ENCODE data around the gene SOBP.

SOBP gene

DNA sequence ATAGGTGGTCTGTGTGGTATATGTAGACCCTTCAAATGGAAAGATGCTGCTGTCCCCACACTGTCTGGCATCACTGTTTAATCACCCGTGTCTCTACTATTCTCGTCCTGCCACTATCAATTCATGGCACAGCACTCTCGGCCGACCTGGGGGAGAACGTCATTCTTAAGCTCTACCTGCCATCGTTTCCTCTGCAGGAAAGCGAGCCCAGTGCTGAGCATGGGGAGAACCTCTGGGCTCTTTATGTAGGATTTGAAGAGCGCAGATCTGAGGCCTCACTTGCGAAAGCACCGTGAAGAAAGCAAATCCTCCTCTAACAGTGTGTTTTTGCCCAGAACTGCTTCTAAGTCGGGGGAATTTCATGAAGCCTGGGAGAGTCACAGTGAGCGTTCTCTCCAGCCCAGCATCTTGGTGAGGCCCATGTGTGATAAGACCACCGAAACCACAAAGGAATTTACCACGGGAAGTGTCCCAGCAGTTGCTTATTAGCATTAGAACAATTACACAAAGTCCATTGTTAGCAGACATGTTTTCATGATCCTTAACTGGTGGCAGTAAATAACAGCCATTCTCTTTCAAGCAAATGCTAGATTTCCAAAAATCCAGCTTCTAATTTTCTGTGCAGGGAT, 209.9 kb downstream of the SOBP start:
- H3K4me3 ChIP-seq (ENCODE audit: low read depth, low read length), result no peak overlapping the region
- TF ChIP-seq, protein P1, sequence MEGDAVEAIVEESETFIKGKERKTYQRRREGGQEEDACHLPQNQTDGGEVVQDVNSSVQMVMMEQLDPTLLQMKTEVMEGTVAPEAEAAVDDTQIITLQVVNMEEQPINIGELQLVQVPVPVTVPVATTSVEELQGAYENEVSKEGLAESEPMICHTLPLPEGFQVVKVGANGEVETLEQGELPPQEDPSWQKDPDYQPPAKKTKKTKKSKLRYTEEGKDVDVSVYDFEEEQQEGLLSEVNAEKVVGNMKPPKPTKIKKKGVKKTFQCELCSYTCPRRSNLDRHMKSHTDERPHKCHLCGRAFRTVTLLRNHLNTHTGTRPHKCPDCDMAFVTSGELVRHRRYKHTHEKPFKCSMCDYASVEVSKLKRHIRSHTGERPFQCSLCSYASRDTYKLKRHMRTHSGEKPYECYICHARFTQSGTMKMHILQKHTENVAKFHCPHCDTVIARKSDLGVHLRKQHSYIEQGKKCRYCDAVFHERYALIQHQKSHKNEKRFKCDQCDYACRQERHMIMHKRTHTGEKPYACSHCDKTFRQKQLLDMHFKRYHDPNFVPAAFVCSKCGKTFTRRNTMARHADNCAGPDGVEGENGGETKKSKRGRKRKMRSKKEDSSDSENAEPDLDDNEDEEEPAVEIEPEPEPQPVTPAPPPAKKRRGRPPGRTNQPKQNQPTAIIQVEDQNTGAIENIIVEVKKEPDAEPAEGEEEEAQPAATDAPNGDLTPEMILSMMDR (IDR thresholded peaks at IDR 0.05; ENCODE audit: low read depth, low read length), result no peak
- in situ Hi-C loops (cut with HindIII; ENCODE audit: low sequenced_read_pairs), result no loop called here
- no peak for DNase-seq (ENCODE audit: low read depth, low spot score)

DNA sequence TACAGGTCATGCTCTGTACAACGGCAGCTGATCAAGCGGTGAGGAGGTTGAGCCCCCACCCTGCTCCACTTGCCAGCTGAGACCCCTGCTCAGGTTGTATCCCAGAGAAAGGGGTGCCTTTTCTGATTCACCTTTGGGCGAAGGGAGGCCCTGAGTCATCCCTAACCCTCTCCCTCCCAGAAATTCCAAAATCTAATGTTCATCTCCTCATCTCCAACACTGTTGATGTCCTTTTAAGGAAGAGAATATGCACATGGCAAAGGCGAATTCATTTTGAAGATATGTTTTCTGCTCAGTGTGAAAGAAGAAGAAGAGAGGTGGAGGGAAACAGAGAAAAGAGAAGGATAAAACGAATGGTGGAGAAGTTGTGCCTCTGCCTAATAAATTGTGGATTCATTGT, 213.7 kb downstream of the SOBP start:
- DNase-seq (ENCODE audit: low read depth, low spot score), result no peak
- TF ChIP-seq, protein P1 (IDR thresholded peaks at IDR 0.05; ENCODE audit: low read depth, low read length), result no peak
- no peak overlapping the region for H3K4me3 ChIP-seq (ENCODE audit: low read depth, low read length)
- in situ Hi-C loops (cut with HindIII; ENCODE audit: low sequenced_read_pairs), result no loop called here

DNA sequence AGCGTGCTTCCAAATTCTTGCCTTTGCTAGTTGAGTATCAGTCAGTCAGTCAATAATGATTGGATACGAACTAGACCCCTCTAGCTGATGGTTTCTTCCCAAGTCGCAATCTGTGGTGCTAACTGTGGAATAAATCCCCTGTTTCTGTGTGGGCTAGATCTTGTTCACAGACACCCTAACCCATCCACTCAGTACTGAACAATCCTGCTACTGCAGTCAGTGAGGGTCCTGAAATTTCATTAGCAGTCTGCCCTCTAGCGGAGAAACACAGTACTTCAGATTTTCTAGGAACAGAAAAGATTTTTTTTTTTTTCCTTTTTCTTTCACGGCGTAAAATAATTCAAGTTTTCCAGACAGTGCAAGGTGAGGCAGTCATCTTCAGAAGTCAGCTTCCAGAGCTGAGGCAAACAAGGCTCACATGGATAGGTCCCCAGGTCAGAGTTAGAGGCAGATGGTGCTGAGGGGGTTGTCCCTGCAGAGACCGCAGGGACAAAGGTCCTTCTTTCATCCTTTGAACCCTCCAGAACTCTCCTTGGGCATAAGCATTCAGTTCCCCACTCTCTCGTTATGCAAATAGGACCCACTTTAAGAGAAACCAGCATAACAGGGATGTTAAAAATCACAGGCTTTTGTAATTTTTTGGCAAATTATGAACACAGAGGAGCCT, 214.6 kb downstream of the SOBP start:
- in situ Hi-C loops (cut with HindIII; ENCODE audit: low sequenced_read_pairs), result no loop called here
- peak; percentile 57 for DNase-seq (ENCODE audit: low read depth, low spot score)
- no peak overlapping the region for H3K4me3 ChIP-seq (ENCODE audit: low read depth, low read length)
- TF ChIP-seq, protein P1 (IDR thresholded peaks at IDR 0.05; ENCODE audit: low read depth, low read length), result peak; percentile 78

DNA sequence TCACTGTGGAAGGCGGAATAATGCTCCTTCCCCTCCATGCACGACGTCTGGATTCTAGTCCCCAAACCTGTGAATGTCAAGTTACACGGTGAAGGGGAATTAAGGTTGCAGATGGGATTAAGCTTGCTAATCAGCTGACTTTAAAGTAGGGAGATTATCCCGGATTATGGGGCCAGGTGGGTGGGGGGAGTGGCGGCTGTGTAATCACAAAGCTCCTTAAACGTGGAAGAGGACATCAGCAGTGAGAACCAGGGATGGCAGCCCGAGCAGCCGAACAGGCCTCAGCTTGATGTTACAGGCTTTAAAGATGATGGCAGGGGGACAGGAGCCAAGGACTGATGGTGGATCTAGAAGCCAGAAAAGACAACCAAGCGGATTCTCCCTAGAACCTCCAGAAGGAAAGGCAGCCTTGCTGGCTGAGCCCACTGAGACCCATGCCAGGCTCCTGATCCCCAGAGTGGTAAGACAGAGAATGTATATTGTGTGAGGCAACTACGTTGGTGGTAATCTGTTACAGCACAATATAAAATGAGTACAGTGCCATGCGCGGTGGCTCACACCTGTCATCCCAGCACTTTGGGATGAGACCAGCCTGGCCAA, 216.7 kb downstream of the SOBP start:
- no peak overlapping the region for H3K4me3 ChIP-seq (ENCODE audit: low read depth, low read length)
- in situ Hi-C loops (cut with HindIII; ENCODE audit: low sequenced_read_pairs), result no loop called here
- no peak for DNase-seq (ENCODE audit: low read depth, low spot score)
- TF ChIP-seq, protein P1 (IDR thresholded peaks at IDR 0.05; ENCODE audit: low read depth, low read length), result no peak

DNA sequence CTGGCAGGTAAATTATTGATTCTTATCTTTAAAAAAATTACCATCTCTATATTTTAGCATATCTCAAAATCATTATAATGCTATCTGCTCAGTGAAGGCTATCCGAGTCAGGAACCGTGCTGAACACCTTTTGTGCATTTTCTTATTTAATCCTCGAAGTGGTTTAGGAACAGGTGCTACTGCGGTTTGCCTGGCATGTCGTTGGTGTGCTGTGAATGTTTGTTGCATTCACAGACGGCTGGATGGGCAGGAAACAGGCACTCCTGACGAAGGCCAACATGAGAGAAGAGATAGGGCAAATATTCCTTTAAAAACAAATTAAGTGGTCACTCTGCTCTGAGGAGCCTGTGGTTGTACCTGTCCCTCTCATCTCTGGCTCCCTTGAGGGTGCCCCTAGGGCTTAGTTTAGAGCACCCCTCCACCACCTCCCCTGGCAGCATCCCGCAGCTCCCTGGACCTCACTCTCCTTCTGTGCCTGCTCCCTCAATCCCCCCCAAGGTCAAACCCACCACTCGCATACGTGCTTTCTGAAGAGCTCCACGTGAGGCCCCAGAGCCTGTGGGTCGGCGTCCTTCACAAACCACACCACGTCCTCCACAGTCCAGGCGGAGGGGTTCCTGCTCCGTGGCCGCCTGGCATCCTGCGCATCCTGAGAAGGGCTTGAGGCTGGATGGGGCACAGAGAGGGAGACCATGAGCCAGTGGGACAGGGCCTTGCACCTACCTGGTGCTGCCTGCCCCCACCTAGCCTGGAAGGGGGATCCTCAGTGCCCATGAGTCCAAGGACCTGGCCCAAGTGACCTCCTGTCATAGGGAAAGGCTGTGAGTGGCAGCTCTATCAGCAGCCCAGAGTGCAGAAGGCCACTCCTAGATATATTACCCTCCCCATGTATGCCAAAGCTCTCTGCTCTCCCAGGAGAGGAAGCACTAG, 217.7 kb downstream of the SOBP start:
- no peak overlapping the region for H3K4me3 ChIP-seq (ENCODE audit: low read depth, low read length)
- in situ Hi-C loops (cut with HindIII; ENCODE audit: low sequenced_read_pairs), result no loop called here
- no peak for DNase-seq (ENCODE audit: low read depth, low spot score)
- TF ChIP-seq, protein P1 (IDR thresholded peaks at IDR 0.05; ENCODE audit: low read depth, low read length), result no peak

DNA sequence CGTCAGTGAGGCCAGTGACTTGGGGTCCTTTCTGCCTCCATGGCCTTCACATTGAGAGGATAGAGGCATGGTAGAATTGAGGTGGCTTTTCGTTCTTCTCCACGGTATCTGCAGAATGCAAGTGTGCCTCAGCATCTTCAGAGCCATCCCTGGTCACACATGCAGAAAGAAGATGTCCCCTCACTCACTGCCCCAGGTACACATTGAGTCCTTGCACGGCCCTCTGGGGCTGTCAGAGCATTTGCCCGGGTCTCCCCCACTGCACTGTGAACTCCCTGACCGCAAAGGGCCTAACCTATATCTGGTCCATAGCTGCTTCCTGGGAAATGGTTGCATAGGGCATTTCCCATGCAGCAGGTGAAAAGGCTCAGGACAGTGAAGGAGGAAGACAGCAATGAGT, 218.5 kb downstream of the SOBP start:
- H3K4me3 ChIP-seq (ENCODE audit: low read depth, low read length), result no peak overlapping the region
- in situ Hi-C loops (cut with HindIII; ENCODE audit: low sequenced_read_pairs), result no loop called here
- no peak for DNase-seq (ENCODE audit: low read depth, low spot score)
- TF ChIP-seq, protein P1 (IDR thresholded peaks at IDR 0.05; ENCODE audit: low read depth, low read length), result no peak

All from astrocyte of the spinal cord (primary cell).